Measurements from ENCODE around the gene ABCD2. TPM values are rescaled to one million over a fixed set of nuclear protein-coding genes. Genes with fewer than 3 reads are reported as not detected.

The ABCD2 gene
- total and polyA plus RNA-seq, 11 donors: 0.39 to 8.6 (median 6.5) TPM

DNA sequence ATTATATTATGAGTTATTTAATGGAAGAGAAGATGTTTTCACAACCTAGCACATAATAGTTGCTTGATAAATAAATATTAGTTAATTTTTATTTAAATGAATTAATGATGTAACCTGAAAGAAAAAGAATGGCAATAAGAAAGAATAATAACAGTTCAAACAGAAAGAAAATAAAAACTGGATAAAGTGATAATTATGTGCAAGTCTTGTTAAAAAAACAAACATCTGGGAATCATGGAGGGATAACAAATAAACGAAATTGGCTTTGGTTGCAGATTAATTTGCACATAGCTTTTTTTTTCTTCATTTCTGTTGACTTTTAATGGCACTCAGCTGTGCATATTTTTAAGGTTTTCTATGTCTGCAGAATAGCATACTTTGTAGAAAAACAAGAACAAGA, 23.4 kb upstream of the ABCD2 start:
- no peak for DNase-seq
- no peaks in the 10 kb centered on the region for H3K9me3 ChIP-seq
- H3K36me3 ChIP-seq: no peaks in the 10 kb centered on the region
- 51 to 60% (median 58%) methylated on average over 1 of the region's 1 CpG for WGBS, 4 donors
- no peak overlapping the region for H3K4me3 ChIP-seq
- H3K4me1 ChIP-seq: peaks cover 0 to 4% (median 0%) of the 10 kb centered on the region in 12 donors
- intact Hi-C loops (cut with DNase I): no loop called here
- no peaks in the 10 kb centered on the region for H3K27me3 ChIP-seq
- TF ChIP-seq, protein P1, sequence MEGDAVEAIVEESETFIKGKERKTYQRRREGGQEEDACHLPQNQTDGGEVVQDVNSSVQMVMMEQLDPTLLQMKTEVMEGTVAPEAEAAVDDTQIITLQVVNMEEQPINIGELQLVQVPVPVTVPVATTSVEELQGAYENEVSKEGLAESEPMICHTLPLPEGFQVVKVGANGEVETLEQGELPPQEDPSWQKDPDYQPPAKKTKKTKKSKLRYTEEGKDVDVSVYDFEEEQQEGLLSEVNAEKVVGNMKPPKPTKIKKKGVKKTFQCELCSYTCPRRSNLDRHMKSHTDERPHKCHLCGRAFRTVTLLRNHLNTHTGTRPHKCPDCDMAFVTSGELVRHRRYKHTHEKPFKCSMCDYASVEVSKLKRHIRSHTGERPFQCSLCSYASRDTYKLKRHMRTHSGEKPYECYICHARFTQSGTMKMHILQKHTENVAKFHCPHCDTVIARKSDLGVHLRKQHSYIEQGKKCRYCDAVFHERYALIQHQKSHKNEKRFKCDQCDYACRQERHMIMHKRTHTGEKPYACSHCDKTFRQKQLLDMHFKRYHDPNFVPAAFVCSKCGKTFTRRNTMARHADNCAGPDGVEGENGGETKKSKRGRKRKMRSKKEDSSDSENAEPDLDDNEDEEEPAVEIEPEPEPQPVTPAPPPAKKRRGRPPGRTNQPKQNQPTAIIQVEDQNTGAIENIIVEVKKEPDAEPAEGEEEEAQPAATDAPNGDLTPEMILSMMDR (IDR thresholded peaks at IDR 0.05): no peak
- no peak for TF ChIP-seq POLR2A (IDR thresholded peaks at IDR 0.05)
- no peak overlapping the region for H3K27ac ChIP-seq
- ATAC-seq: no peak

DNA sequence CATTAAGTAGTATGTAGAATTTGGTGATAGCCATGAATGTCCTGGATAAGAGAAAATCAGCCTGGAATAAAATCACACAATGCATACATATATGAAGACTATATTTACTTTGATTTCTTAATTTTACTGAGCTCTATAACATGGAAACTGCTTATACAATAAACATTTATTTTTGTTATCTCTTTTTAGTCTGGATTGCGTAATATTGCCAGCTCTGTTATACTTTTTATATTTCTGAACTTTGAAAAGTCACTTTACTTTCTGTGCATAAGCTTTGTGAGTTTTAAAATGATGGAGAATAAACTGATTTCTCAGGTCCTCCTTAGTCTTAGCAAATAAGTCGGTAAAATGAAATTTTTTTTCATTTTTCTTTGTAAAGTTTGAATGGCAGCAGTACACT, 19.2 kb upstream of the ABCD2 start:
- Histone ChIP-seq H3K4me1 (no peaks in the 10 kb centered on the region), H3K27ac (no peak overlapping the region), H3K4me3 (no peak overlapping the region), H3K27me3 (no peaks in the 10 kb centered on the region), H3K9me3 (no peaks in the 10 kb centered on the region), H3K36me3 (no peaks in the 10 kb centered on the region)
- intact Hi-C loops (cut with DNase I): no loop called here
- DNase-seq: no peak
- no peak for ATAC-seq
- TF ChIP-seq, protein P1 (IDR thresholded peaks at IDR 0.05): no peak
- no peak for TF ChIP-seq POLR2A (IDR thresholded peaks at IDR 0.05)
- 78 to 90% (median 86%) methylated on average over 2 of the region's 2 CpGs for WGBS, 4 donors

DNA sequence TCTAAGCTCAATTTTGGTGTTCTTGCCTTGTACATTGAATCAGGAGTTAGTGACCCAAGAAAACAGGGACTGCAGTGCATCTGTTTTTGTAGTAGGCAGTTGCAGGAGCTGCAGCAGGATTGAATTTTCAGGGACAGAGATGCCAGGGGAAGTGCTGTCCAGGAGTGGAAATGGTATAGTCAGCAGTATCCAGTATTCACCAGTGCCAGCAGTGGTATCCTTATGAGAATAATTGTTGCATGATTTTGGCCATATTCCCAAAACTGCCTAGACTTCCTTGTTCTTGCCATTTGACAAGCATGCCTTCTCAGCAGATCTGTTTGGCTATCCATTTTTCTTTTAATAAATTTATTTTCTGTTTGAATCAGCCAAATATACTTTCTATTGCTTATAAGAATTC, 18.6 kb upstream of the ABCD2 start:
- no peaks in the 10 kb centered on the region for H3K9me3 ChIP-seq
- no peak overlapping the region for H3K27ac ChIP-seq
- no peaks in the 10 kb centered on the region for H3K4me1 ChIP-seq
- TF ChIP-seq, protein P1 (IDR thresholded peaks at IDR 0.05): no peak
- TF ChIP-seq POLR2A (IDR thresholded peaks at IDR 0.05): no peak
- H3K4me3 ChIP-seq: no peak overlapping the region
- DNase-seq: no peak
- ATAC-seq: peak in 1 of 4 donors; percentile 31
- no peaks in the 10 kb centered on the region for H3K27me3 ChIP-seq
- no peaks in the 10 kb centered on the region for H3K36me3 ChIP-seq
- intact Hi-C loops (cut with DNase I): no loop called here

DNA sequence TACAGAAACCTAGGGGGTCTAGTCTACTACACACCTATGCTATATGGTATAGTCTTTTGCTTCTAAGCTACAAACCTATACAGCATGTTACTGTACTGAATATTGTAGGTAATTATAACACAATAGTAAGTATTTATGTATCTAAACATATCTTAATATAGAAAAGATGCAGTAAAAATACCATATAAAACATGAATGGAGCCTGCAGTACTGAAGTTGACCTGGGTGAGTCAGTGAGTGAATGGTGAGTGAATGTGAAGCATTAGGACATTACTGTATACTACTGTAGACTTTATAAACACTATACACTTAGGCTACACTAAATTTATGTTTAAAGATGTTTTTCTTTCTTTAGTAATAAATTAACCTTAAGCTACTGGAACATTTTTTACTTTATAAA, 13.1 kb upstream of the ABCD2 start:
- DNase-seq (no peak), ATAC-seq (no peak)
- Histone ChIP-seq H3K9me3 (no peaks in the 10 kb centered on the region), H3K27me3 (no peaks in the 10 kb centered on the region), H3K36me3 (no peaks in the 10 kb centered on the region), H3K4me3 (no peak overlapping the region), H3K27ac (no peak overlapping the region), H3K4me1 (peaks cover 0 to 13% (median 0%) of the 10 kb centered on the region in 12 donors)
- intact Hi-C loops (cut with DNase I): no loop called here
- no peak for TF ChIP-seq POLR2A (IDR thresholded peaks at IDR 0.05)
- TF ChIP-seq, protein P1 (IDR thresholded peaks at IDR 0.05): peak in 1 of 12 donors; percentile 21
